ENCODE data around the gene PTX3. TPM values are rescaled to one million over a fixed set of nuclear protein-coding genes. Genes with fewer than 3 reads are reported as not detected.

Gene PTX3
- 100 to 1,000 TPM in 1 of 4 donors, 1 to 10 TPM in 3; 2.1 to 132 (median 5.1) TPM for total RNA-seq

- Histone ChIP-seq H3K27me3 (no peaks in the 10 kb centered on the region), H3K4me1 (peaks cover 0 to 37% (median 25%) of the 10 kb centered on the region in 4 donors), H3K27ac (replicated peaks in 1 of 4) (peak within 1 kb of the TSS; percentile 30 to 73 (median 68)), H3K4me3 (peak within 1 kb of the TSS; percentile 62 to 76 (median 64)), H3K9me3 (no peaks in the 10 kb centered on the region), H3K36me3 (no peaks in the 10 kb centered on the region)
- intact Hi-C loops (cut with DNase I): no loop called here
- peak; percentile 23 to 68 for TF ChIP-seq POLR2AphosphoS5 (IDR thresholded peaks at IDR 0.05)
- TF ChIP-seq POLR2A (IDR thresholded peaks at IDR 0.05; ENCODE audit: low read depth): no peak
- no peak for DNase-seq (ENCODE audit: extremely low spot score)
- WGBS: 3% methylated on average over 15 of the region's 15 CpGs
Measured at GRCh38 chr3:157436583-157437291, at the start of gene PTX3. TSS of gene PTX3 (plus strand) at chr3:157436850. CDS start at chr3:157436934, 84 bp downstream.

DNA sequence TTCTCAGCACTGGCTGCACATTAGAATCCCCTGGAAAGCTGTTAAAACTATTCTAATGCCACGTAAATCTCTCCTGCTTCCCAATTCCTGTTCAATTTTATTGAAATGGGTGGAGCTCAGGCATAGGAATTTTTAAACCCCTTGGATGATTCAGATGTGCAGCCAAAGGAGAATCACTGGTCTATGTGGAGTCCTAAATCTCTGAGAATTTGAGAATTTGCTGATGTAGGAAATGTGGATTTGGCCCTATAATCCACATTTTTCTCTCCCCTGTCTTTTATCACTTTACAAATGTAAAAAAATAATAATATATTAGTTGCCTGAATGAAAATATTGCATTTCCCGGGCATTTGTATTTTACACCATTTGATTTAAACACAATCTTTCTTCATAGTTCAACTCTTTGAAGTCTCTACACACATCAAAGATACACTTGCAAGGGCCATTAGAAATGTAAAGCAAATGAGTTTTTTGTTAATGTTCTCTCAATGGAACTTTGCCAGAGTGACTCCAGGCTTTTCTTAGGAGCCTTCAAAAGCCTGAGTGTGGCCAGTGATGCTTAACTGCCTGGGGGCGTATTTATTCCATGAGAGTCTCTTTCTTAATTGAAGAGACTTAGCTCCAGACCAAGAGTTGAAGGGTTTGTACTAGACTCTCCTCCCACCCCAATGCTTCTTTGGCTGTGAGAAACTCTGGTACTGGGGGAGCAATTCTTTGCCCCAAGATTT is 48.8 kb upstream of the PTX3 start:
- H3K27ac ChIP-seq (replicated peaks in 1 of 4): no peak overlapping the region
- H3K27me3 ChIP-seq: no peaks in the 10 kb centered on the region
- DNase-seq (ENCODE audit: extremely low spot score): no peak
- no peaks in the 10 kb centered on the region for H3K36me3 ChIP-seq
- no peak overlapping the region for H3K4me3 ChIP-seq
- peaks cover 0 to 10% (median 4%) of the 10 kb centered on the region in 4 donors for H3K4me1 ChIP-seq
- intact Hi-C loops (cut with DNase I): no loop called here
- TF ChIP-seq EP300 (IDR thresholded peaks at IDR 0.05): no peak
- no peak for TF ChIP-seq POLR2AphosphoS5 (IDR thresholded peaks at IDR 0.05)
- no peak for TF ChIP-seq POLR2A (IDR thresholded peaks at IDR 0.05; ENCODE audit: low read depth)
- TF ChIP-seq, protein P1, sequence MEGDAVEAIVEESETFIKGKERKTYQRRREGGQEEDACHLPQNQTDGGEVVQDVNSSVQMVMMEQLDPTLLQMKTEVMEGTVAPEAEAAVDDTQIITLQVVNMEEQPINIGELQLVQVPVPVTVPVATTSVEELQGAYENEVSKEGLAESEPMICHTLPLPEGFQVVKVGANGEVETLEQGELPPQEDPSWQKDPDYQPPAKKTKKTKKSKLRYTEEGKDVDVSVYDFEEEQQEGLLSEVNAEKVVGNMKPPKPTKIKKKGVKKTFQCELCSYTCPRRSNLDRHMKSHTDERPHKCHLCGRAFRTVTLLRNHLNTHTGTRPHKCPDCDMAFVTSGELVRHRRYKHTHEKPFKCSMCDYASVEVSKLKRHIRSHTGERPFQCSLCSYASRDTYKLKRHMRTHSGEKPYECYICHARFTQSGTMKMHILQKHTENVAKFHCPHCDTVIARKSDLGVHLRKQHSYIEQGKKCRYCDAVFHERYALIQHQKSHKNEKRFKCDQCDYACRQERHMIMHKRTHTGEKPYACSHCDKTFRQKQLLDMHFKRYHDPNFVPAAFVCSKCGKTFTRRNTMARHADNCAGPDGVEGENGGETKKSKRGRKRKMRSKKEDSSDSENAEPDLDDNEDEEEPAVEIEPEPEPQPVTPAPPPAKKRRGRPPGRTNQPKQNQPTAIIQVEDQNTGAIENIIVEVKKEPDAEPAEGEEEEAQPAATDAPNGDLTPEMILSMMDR (IDR thresholded peaks at IDR 0.05): no peak
- no peaks in the 10 kb centered on the region for H3K9me3 ChIP-seq
- WGBS: 39% methylated on average over 3 of the region's 3 CpGs

- Histone ChIP-seq H3K9me3 (no peaks in the 10 kb centered on the region), H3K36me3 (no peaks in the 10 kb centered on the region), H3K27ac (replicated peaks in 1 of 4) (no peak overlapping the region), H3K27me3 (no peaks in the 10 kb centered on the region), H3K4me3 (no peak overlapping the region), H3K4me1 (peaks cover 0 to 10% (median 4%) of the 10 kb centered on the region in 4 donors)
- intact Hi-C loops (cut with DNase I): no loop called here
- DNase-seq (ENCODE audit: extremely low spot score): no peak
- TF ChIP-seq EP300 (IDR thresholded peaks at IDR 0.05) (no peak), POLR2A (IDR thresholded peaks at IDR 0.05; ENCODE audit: low read depth) (no peak)
- TF ChIP-seq, protein P1 (IDR thresholded peaks at IDR 0.05): no peak
Measured at GRCh38 chr3:157388976-157389375, 47.7 kb upstream of the PTX3 start.

- 96% methylated on average over 8 of the region's 9 CpGs for WGBS
- H3K9me3 ChIP-seq: no peaks in the 10 kb centered on the region
- TF ChIP-seq POLR2A (IDR thresholded peaks at IDR 0.05; ENCODE audit: low read depth): no peak
- intact Hi-C loops (cut with DNase I): no loop called here
- no peak overlapping the region for H3K27ac ChIP-seq (replicated peaks in 1 of 4)
- no peaks in the 10 kb centered on the region for H3K36me3 ChIP-seq
- no peak overlapping the region for H3K4me3 ChIP-seq
- no peak for DNase-seq (ENCODE audit: extremely low spot score)
- no peaks in the 10 kb centered on the region for H3K27me3 ChIP-seq
- H3K4me1 ChIP-seq: no peaks in the 10 kb centered on the region
Measured at GRCh38 chr3:157390713-157391515, 45.7 kb upstream of the PTX3 start.

GRCh38 chr3:157392104-157392503 is 44.5 kb upstream of the PTX3 start:
- TF ChIP-seq POLR2AphosphoS5 (IDR thresholded peaks at IDR 0.05): no peak
- no peak for TF ChIP-seq EP300 (IDR thresholded peaks at IDR 0.05)
- TF ChIP-seq, protein P1 (IDR thresholded peaks at IDR 0.05): no peak
- no peak for TF ChIP-seq POLR2A (IDR thresholded peaks at IDR 0.05; ENCODE audit: low read depth)
- intact Hi-C loops (cut with DNase I): no loop called here
- Histone ChIP-seq H3K4me3 (no peak overlapping the region), H3K9me3 (no peaks in the 10 kb centered on the region), H3K36me3 (no peaks in the 10 kb centered on the region), H3K27ac (replicated peaks in 1 of 4) (no peak overlapping the region), H3K27me3 (no peaks in the 10 kb centered on the region), H3K4me1 (no peaks in the 10 kb centered on the region)
- no peak for DNase-seq (ENCODE audit: extremely low spot score)
- 87% methylated on average over 4 of the region's 4 CpGs for WGBS

All from esophagus muscularis mucosa (tissue), 4 donors.